Immature natural killer cell (primary cell): ENCODE measurements around the gene B4GALNT2. TPM values are rescaled to one million over a fixed set of nuclear protein-coding genes. Genes with fewer than 3 reads are reported as not detected.
"Not testable (repeated sequence)": the region's sequence is repeated elsewhere in the genome, so short reads cannot be mapped to it uniquely, and the experiment has no call there.

Source experiments
- DNase-seq, 3 donors: peaks; one replicate each; pipeline ENCODE4 v3.0.0; 2022; ENCODE audit warnings: mixed read lengths in 1 of 3
- H3K27ac Mint-ChIP-seq, 6 donors: one replicate each; pipeline ENCODE4 v1.8.0; 2020; ENCODE audit warnings: mixed read lengths in 6 of 6, mild to moderate bottlenecking in 5 of 6, inconsistent platforms in 4 of 6, moderate library complexity in 3 of 6
- H3K27me3 Mint-ChIP-seq, 3 donors: one replicate each; pipeline ENCODE4 v1.8.0; 2020 to 2021; ENCODE audit warnings: low read depth in 3 of 3, mild to moderate bottlenecking in 3 of 3, mixed read lengths in 3 of 3, moderate library complexity in 3 of 3, inconsistent platforms in 1 of 3
- H3K36me3 Mint-ChIP-seq, 3 donors: one replicate each; pipeline ENCODE4 v1.8.0; 2020; ENCODE audit warnings: mixed read lengths in 3 of 3, inconsistent platforms in 2 of 3, mild to moderate bottlenecking in 2 of 3
- H3K4me1 Mint-ChIP-seq, 2 donors: one replicate each; pipeline ENCODE4 v1.8.0; 2020; ENCODE audit warnings: inconsistent platforms in 2 of 2, mild to moderate bottlenecking in 2 of 2, mixed read lengths in 2 of 2, moderate library complexity in 1 of 2
- H3K4me3 Mint-ChIP-seq, 5 donors: one replicate each; pipeline ENCODE4 v1.8.0; 2020; ENCODE audit warnings: mild to moderate bottlenecking in 5 of 5, mixed read lengths in 5 of 5, inconsistent platforms in 3 of 5, moderate library complexity in 3 of 5
- H3K9me3 Mint-ChIP-seq, 6 donors: one replicate each; pipeline ENCODE4 v1.8.0; 2020; ENCODE audit warnings: mild to moderate bottlenecking in 6 of 6, mixed read lengths in 6 of 6, inconsistent platforms in 4 of 6, moderate library complexity in 3 of 6
- polyA plus RNA-seq, 3 donors: library from polyadenylated mRNA; unstranded; fragments of 300-500 nt; fragmentation: Illumina TruSeq; gene quantifications; one replicate each; pipeline ENCODE4 v1.2.3, GENCODE V29; 2021

Gene B4GALNT2
- polyA plus RNA-seq, 3 donors from 2014 or later: not detected

DNA sequence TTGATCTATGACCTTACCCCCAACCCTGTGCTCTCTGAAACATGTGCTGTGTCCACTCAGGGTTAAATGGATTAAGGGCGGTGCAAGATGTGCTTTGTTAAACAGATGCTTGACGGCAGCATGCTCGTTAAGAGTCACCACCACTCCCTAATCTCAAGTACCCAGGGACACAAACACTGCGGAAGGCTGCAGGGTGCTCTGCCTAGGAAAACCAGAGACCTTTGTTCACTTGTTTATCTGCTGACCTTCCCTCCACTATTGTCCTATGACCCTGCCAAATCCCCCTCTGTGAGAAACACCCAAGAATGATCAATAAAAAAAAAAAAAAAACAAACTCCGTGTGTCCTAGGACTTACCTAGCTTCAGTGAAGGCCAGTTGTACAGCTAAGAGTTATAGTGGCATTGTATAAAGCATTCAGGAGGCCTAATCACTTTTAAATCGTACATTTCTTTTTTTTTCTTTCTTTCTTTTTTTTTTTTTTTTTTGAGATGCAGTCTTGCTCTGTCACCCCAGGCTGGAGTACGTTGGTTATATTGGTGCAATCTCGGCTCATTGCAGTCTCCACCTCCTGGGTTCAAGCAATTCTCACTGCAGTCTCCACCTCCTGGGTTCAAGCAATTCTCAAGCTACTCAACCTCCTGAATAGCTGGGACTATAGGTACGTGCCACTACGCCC is 6.2 kb upstream of the B4GALNT2 start:
- not testable (repeated sequence) for H3K9me3 Mint-ChIP-seq, H3K4me3 Mint-ChIP-seq, DNase-seq, H3K27ac Mint-ChIP-seq, H3K36me3 Mint-ChIP-seq, H3K4me1 Mint-ChIP-seq
- peaks cover 6 to 18% (median 8%) of the 10 kb centered on the region in 3 donors for H3K27me3 Mint-ChIP-seq

DNA sequence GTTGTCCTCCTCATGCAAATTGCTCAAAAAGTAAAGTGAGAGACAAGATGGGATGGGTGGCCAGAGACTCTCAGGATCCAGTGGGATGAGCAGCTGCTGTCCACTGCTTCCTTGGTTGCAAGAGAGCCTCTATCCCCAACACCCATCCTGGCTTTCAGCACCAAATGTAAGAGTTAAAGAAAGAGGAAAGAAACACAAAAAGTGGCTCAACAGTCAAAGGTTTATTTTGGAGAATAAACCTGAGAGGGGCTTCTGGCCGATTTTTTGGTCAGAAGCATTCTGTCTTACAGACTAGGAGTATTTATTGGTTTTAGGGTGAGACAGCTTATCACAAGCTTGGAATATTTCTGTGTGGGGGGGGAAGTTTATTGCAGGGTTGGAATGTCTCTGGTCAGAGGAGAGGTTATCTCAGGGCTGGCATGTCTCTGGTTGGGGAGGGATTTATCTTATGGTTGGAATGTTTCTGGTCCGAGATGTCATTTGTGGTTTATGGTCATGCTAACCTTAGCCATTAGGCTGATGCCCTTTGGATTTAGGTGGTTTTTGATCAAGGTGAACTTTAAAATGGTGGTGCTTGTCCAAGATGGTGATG is 3.1 kb upstream of the B4GALNT2 start:
- not testable (repeated sequence) for H3K4me3 Mint-ChIP-seq, H3K9me3 Mint-ChIP-seq, DNase-seq, H3K27ac Mint-ChIP-seq, H3K4me1 Mint-ChIP-seq, H3K36me3 Mint-ChIP-seq
- peaks cover 7 to 23% (median 18%) of the 10 kb centered on the region in 3 donors for H3K27me3 Mint-ChIP-seq

DNA sequence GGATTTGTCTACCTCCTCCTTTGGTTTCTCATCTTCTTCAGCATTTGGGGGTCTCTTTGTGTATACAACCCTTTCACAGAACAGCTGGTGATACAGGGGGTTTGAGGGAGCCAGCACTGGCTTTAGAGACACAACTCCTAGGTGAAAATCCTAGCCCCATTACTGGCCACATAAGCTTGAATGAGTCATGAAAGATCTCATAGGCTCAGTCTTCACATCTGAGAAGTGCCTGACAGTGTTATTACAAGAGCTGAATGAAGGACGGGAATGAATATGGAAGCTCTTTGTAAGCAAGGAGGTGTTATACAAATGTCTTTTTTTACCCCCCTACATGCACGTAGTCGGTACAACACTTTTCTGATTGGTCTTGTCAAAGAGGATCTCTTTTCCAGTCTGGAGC is 1.7 kb upstream of the B4GALNT2 start:
- H3K27ac Mint-ChIP-seq: no peak overlapping the region
- no peaks in the 10 kb centered on the region for H3K36me3 Mint-ChIP-seq
- peaks cover 5 to 8% of the 10 kb centered on the region in 2 donors for H3K4me1 Mint-ChIP-seq
- peaks cover 0 to 2% (median 0%) of the 10 kb centered on the region in 6 donors for H3K9me3 Mint-ChIP-seq
- peaks cover 7 to 23% (median 20%) of the 10 kb centered on the region in 3 donors for H3K27me3 Mint-ChIP-seq
- no peak overlapping the region for H3K4me3 Mint-ChIP-seq
- DNase-seq: no peak

DNA sequence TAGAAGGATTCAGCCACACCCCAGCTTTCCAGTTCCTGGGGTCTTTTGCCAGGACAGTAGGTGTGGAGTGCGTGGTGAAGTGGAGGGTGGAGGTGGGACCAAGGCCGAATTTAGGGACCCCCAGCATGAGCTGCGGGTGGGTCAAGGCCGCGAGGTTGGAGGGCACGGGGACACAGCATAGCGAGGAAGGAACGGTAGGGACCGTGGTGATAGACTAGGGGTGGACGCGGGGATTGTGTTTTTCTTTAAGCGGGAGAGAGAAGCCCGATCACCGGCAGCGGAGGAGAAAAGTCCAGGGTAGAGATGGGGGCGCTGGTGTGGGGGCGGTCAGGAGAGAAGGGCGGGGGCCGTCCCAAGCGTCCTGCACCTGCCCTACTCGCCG is 261 bp upstream of the B4GALNT2 start:
- Mint-ChIP-seq H3K4me3 (peak overlapping the region in 2 of 5 donors; percentile 35 to 57), H3K9me3 (peaks cover 0 to 2% (median 0%) of the 10 kb centered on the region in 6 donors), H3K27me3 (peaks cover 7 to 20% (median 20%) of the 10 kb centered on the region in 3 donors), H3K27ac (no peak overlapping the region), H3K4me1 (peaks cover 5 to 8% of the 10 kb centered on the region in 2 donors), H3K36me3 (no peaks in the 10 kb centered on the region)
- no peak for DNase-seq

DNA sequence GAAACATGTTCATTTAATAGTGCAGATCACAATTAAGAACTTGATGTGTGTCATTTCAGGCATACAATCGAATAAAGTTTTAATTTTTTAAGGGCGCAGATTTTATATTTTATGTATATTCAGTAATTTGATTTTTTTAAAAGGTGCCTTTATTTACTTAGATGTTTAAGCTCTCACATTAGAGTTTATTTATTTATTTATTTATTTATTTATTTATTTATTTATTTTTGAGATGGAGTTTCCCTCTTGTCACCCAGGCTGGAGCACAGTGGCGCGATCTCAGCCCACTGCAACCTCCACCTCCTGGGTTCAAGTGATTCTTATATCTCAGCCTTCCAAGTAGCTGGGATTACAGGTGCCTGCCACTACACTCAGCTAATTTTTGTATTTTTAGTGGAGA is 3.8 kb downstream of the B4GALNT2 start:
- H3K27me3 Mint-ChIP-seq: peaks cover 3 to 16% (median 9%) of the 10 kb centered on the region in 3 donors
- H3K4me1 Mint-ChIP-seq: peaks cover 5 to 8% of the 10 kb centered on the region in 2 donors

DNA sequence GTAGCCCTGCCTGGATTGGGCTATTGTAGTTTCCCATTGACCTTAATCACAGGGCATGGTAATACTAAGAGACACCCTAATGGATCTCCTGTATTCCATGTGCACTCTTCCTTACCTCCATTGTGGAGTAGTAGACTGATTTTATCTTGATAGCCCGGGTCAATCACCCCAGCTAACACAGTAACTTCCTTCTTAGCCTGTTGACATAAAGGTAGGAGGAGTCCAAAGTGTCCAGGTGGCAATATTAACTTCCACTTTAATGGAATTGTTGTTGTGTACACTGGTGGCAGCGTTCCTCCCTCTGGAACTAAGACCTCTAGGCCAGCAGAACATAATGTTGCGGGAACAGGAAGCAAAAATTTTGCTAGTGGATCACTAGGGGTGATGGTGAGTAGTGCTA is 13.1 kb downstream of the B4GALNT2 start:
- not testable (repeated sequence) for H3K9me3 Mint-ChIP-seq, H3K27ac Mint-ChIP-seq, H3K36me3 Mint-ChIP-seq, H3K4me3 Mint-ChIP-seq, H3K4me1 Mint-ChIP-seq, DNase-seq
- peaks cover 8 to 12% (median 9%) of the 10 kb centered on the region in 3 donors for H3K27me3 Mint-ChIP-seq

More for the DNA sequence above, 3.8 kb downstream of the B4GALNT2 start:
- DNase-seq: no peak
- no peak overlapping the region for H3K27ac Mint-ChIP-seq
- no peaks in the 10 kb centered on the region for H3K9me3 Mint-ChIP-seq
- no peaks in the 10 kb centered on the region for H3K36me3 Mint-ChIP-seq
- no peak overlapping the region for H3K4me3 Mint-ChIP-seq

DNA sequence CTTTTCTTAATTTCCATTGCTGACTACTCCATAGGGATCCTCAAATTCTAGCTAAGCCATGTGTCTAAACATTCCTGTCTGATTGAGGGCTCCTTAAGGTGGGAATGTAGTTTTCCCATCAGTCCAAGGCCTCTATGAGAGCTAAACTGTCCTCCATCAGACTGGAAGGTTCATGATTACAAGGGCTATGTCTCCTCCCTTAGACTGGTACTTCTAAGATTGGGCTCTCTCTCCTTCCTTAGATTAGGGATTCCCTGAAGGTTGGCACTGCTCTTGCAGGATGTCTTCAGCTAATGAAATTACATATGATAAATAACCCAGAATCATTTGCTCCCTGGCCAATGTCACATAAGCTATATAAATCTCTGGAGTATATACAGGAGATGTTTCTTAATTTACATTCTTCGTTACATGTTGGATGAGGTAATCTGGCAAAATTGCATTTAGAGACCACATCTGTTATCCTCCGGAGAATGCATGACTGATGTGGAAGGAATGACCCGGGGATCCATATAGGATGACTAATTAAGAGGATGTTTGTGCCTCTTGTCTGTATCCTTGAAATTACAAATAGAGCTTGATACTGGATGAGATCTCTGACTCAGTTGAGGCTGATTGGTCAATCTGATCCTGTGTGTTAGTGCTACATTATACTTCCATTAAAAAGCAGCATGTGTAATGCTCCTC is 14.2 kb downstream of the B4GALNT2 start:
- H3K27me3 Mint-ChIP-seq: peaks cover 4 to 10% (median 8%) of the 10 kb centered on the region in 3 donors
- H3K27ac Mint-ChIP-seq: no peak overlapping the region
- H3K36me3 Mint-ChIP-seq: no peaks in the 10 kb centered on the region
- DNase-seq: no peak
- no peak overlapping the region for H3K4me3 Mint-ChIP-seq
- no peaks in the 10 kb centered on the region for H3K4me1 Mint-ChIP-seq
- H3K9me3 Mint-ChIP-seq: peaks cover 0 to 5% (median 0%) of the 10 kb centered on the region in 6 donors

DNA sequence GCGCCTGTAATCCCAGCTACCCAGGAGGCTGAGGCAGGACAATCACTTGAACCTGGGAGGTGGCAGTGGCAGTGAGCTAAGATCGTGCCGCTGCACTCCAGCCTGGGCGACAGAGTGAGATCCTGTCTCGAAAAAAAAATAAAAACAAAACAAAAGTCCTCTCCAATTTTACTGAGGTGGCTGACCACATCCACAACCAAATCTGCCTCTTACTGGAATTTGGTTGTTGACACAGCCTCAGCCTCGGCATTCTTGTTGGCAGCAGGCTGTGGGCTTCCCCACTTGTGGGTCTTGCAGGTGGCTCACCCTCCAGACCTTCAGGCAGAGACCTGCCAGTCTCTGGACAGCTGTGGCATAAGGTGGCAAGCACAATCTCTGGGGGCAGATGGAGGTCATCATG is 15.6 kb downstream of the B4GALNT2 start:
- Mint-ChIP-seq H3K27me3 (peaks cover 4 to 10% (median 5%) of the 10 kb centered on the region in 3 donors), H3K9me3 (no peaks in the 10 kb centered on the region), H3K4me3 (no peak overlapping the region), H3K27ac (no peak overlapping the region), H3K36me3 (no peaks in the 10 kb centered on the region), H3K4me1 (no peaks in the 10 kb centered on the region)
- DNase-seq: no peak

DNA sequence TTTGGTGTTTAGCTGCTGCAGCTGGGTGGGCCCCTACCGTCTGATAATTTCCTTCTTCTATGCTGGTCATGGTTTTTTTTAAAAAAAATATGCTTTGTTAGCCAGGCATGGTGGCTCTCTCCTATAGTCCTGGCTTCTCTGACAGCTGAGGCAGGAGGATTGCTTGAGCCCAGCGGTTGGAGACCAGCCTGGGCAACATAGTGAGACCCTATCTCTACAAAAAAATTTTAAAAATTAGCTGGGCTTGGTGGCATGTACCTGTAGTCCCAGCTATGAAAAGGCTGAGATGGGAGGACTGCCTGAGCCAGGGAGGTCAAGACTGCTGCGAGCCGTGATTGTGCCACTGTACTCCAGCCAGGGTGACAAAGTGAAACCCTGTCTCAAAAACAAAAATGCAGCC is 19.4 kb downstream of the B4GALNT2 start:
- Mint-ChIP-seq H3K27ac (no peak overlapping the region), H3K27me3 (peaks cover 0 to 8% (median 2%) of the 10 kb centered on the region in 3 donors), H3K36me3 (no peaks in the 10 kb centered on the region)

DNA sequence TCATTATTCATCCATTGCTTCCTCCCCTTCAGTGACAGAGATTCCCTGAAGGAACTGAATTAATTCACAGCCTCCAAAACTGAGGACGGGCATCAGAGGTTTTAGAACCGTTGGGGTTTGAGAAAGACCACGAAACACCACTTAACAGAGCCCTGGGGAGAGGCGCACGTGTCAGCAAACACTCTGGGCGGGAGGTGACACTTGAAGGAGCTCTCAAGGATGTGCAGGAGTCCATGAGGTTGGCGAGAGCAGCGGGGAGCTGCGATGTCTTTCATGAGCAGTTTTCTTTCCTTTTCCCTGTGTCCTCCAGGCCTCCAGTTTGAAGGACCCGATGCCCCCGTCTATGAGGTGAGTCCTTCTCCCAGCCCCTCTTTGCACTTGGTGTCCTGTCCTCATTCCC is 23.7 kb downstream of the B4GALNT2 start:
- DNase-seq: no peak
- H3K4me3 Mint-ChIP-seq: no peak overlapping the region
- no peaks in the 10 kb centered on the region for H3K36me3 Mint-ChIP-seq
- H3K9me3 Mint-ChIP-seq: no peaks in the 10 kb centered on the region
- H3K27ac Mint-ChIP-seq: no peak overlapping the region
- no peaks in the 10 kb centered on the region for H3K4me1 Mint-ChIP-seq
- H3K27me3 Mint-ChIP-seq: peaks cover 2 to 16% (median 2%) of the 10 kb centered on the region in 3 donors

More for the DNA sequence above, 19.4 kb downstream of the B4GALNT2 start:
- H3K9me3 Mint-ChIP-seq: no peaks in the 10 kb centered on the region
- H3K4me1 Mint-ChIP-seq: no peaks in the 10 kb centered on the region
- no peak for DNase-seq
- no peak overlapping the region for H3K4me3 Mint-ChIP-seq

DNA sequence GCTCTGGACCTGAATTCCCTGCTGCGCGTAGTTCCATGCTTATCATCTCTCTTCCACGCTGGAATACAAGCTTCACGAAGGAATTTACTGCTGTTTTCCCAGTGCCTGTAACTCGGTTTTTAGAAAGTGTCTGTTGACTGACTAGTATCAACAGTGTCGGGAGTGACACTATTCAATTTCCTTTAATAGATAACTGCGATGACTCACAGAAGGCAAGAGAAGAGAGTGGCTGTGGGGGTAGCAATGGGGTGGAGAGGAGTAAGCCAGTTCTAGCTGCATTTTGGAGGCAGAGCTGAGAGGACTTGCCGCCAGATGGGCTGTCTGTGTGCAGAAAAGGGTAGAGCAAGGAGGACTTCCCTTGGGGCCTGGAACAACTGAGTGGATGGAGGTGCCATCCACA is 25.2 kb downstream of the B4GALNT2 start:
- H3K4me3 Mint-ChIP-seq: no peak overlapping the region
- no peaks in the 10 kb centered on the region for H3K4me1 Mint-ChIP-seq
- peaks cover 2 to 16% (median 2%) of the 10 kb centered on the region in 3 donors for H3K27me3 Mint-ChIP-seq
- no peaks in the 10 kb centered on the region for H3K36me3 Mint-ChIP-seq
- no peak overlapping the region for H3K27ac Mint-ChIP-seq
- no peaks in the 10 kb centered on the region for H3K9me3 Mint-ChIP-seq
- no peak for DNase-seq

DNA sequence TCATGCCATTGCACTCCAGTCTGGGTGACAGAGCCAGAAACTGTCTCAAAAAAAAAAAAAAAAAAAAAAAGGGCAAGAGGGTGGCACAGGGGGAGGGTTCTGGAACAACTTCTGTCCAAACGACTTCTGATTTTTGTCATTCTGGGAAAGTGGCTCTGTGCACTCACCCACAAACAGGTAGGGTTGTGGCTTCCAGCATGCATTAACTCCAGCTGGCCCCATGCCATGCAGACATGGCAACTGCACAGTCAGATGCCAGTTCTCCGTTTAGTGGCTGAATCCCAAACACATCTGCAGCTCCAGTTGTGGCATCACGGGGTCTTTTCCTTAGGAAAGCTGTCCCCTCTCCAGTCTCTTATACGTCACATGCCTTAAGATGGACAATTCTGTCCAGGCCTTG is 30.3 kb downstream of the B4GALNT2 start:
- Mint-ChIP-seq H3K9me3 (no peaks in the 10 kb centered on the region), H3K4me1 (no peaks in the 10 kb centered on the region), H3K36me3 (no peaks in the 10 kb centered on the region), H3K27me3 (peaks cover 5 to 14% (median 14%) of the 10 kb centered on the region in 3 donors), H3K4me3 (no peak overlapping the region), H3K27ac (no peak overlapping the region)
- DNase-seq: no peak

DNA sequence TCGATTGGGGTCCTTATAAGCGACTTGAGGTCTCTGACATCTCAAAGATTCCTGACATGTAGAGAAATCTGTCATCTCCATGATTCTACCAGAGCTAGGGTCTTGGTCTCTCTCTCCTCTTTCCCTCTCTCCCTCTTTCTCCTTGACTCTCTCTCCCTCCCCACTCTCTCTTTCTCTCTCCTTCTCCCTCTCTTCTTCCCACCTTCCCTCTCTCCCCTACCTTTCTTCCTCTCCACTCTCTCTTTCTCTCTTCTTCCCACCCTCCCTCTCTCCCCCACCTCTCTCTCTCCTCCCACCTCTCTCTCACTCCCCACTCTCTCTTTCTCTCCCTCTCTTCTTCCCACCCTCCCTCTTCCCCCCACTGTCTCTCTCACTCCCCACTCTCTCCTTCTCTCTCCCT is 32.6 kb downstream of the B4GALNT2 start:
- H3K4me3 Mint-ChIP-seq: no peak overlapping the region
- peaks cover 8 to 21% (median 15%) of the 10 kb centered on the region in 3 donors for H3K27me3 Mint-ChIP-seq
- no peaks in the 10 kb centered on the region for H3K9me3 Mint-ChIP-seq
- no peak for DNase-seq
- peaks cover 0 to 4% (median 0%) of the 10 kb centered on the region in 3 donors for H3K36me3 Mint-ChIP-seq
- no peaks in the 10 kb centered on the region for H3K4me1 Mint-ChIP-seq
- no peak overlapping the region for H3K27ac Mint-ChIP-seq

DNA sequence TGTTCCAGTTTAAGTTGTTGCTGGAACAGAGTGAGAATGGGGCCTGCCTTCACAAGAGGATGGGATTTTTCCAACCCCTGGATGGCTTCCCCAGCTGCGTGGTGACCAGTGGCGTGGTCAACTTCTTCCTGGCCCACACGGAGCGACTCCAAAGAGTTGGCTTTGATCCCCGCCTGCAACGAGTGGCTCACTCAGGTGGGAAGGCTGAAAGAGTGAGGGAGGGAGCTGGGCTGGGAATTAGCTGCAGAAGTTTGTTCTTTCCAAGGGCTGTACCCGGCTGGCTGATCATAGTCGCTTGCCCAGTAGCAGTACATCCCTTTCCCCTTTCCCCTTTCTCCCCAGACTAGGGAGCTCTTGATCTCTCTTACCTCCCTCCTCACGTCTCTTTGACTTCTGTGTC is 36.1 kb downstream of the B4GALNT2 start:
- no peak for DNase-seq
- no peak overlapping the region for H3K4me3 Mint-ChIP-seq
- peaks cover 15 to 21% (median 16%) of the 10 kb centered on the region in 3 donors for H3K27me3 Mint-ChIP-seq
- H3K9me3 Mint-ChIP-seq: peaks cover 0 to 5% (median 3%) of the 10 kb centered on the region in 6 donors
- no peaks in the 10 kb centered on the region for H3K4me1 Mint-ChIP-seq
- peaks cover 0 to 4% (median under 1%) of the 10 kb centered on the region in 3 donors for H3K36me3 Mint-ChIP-seq
- H3K27ac Mint-ChIP-seq: no peak overlapping the region
